Loucy (cell line): ENCODE data around the gene SLX9.

Source experiments
- H2AFZ ChIP-seq: fragments of 200-600 bp; sonication (generic); 2 replicates; pipeline ENCODE4 v1.6.0; 2016; ENCODE audit warnings: antibody characterized with exemption, mild to moderate bottlenecking, low read length, moderate library complexity
- H3F3A ChIP-seq: fragments of 200-600 bp; 2 replicates; pipeline ENCODE4 v1.6.0; 2016; ENCODE audit warnings: antibody characterized with exemption, low read depth, mild to moderate bottlenecking
- H3K27me3 ChIP-seq: fragments of 200-600 bp; sonication (generic); 2 replicates; pipeline ENCODE4 v1.6.1; 2014; ENCODE audit warnings: low read length, mild to moderate bottlenecking; ENCODE audit not compliant: insufficient read depth, poor library complexity, severe bottlenecking
- H3K36me3 ChIP-seq: fragments of 200-600 bp; sonication (generic); 2 replicates; pipeline ENCODE4 v1.6.1; 2016; ENCODE audit warnings: low read length; ENCODE audit not compliant: insufficient read depth
- H3K4me1 ChIP-seq: fragments of 200-600 bp; sonication (generic); 2 replicates; pipeline ENCODE4 v1.5.1; 2014; ENCODE audit warnings: low read length, mild to moderate bottlenecking; ENCODE audit not compliant: insufficient read depth, poor library complexity, severe bottlenecking
- H3K4me2 ChIP-seq: fragments of 200-600 bp; sonication (generic); 2 replicates; pipeline ENCODE4 v1.6.0; 2014; ENCODE audit warnings: antibody characterized with exemption, low read length, low read depth, mild to moderate bottlenecking; ENCODE audit not compliant: poor library complexity, severe bottlenecking
- H3K4me3 ChIP-seq: fragments of 200-600 bp; sonication (generic); 2 replicates; pipeline ENCODE4 v1.5.1; 2014; ENCODE audit warnings: low read length, mild to moderate bottlenecking, mixed read lengths; ENCODE audit not compliant: poor library complexity, severe bottlenecking
- H3K79me2 ChIP-seq: fragments of 200-600 bp; sonication (generic); 2 replicates; pipeline ENCODE4 v1.6.1; 2014; ENCODE audit warnings: low read length; ENCODE audit not compliant: insufficient read depth
- H3K9ac ChIP-seq: fragments of 200-600 bp; sonication (generic); 2 replicates; pipeline ENCODE4 v1.6.0; 2014; ENCODE audit warnings: mild to moderate bottlenecking, low read depth, low read length, moderate library complexity; ENCODE audit not compliant: poor library complexity, severe bottlenecking
- H3K9me2 ChIP-seq: fragments of 200-600 bp; sonication (generic); replicated peaks from 2 replicates; pipeline ENCODE4 v1.6.1; 2016; ENCODE audit warnings: low read depth, low read length, mixed read lengths
- H3K9me3 ChIP-seq: fragments of 200-600 bp; sonication (generic); 2 replicates; pipeline ENCODE4 v1.6.1; 2014; ENCODE audit warnings: mild to moderate bottlenecking, antibody characterized with exemption, low read length, low read depth; ENCODE audit not compliant: insufficient read depth
- H4K20me1 ChIP-seq: fragments of 200-600 bp; sonication (generic); 2 replicates; pipeline ENCODE4 v1.6.0; 2014; ENCODE audit warnings: antibody characterized with exemption, low read length, mild to moderate bottlenecking; ENCODE audit not compliant: insufficient read depth, poor library complexity, severe bottlenecking
- EZH2phosphoT487 ChIP-seq: fragments of 200-600 bp; IDR thresholded peaks from 2 replicates; pipeline ENCODE4 v1.6.1; 2018; ENCODE audit warnings: antibody characterized with exemption, mild to moderate bottlenecking, moderate library complexity, borderline replicate concordance
- TF ChIP-seq, protein P1 (sequence below): fragments of 200-600 bp; sonication (generic); conservative IDR thresholded peaks from 2 replicates; pipeline ENCODE4 v1.5.1; 2014; ENCODE audit warnings: mild to moderate bottlenecking, antibody characterized with exemption, low read length

The SLX9 gene

DNA sequence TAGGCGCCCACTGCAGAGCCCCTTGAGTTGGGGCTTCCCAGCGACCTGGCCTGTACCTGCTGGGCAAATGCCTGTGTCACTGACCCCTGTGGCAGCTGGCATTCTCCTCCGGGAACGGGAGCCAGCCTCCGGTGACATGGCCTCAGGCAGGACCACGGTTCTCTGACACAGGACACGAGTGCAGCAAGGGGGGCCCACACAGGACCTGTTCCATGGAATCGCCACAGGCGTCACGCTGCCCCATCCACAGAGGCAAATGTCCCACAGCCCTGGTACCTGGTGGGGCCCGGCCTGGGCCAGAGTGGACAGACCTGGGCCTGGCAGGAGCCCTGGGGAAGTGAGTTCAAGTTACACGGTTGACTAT is 21.7 kb upstream of the SLX9 start:
- no peak overlapping the region for H2AFZ ChIP-seq
- peak overlapping the region; percentile 100 for H3K4me2 ChIP-seq
- H3F3A ChIP-seq, result peaks cover 11% of the 10 kb centered on the region; the same call in 1 of the 2 replicates
- H4K20me1 ChIP-seq, result peaks cover 10% of the 10 kb centered on the region
- H3K27me3 ChIP-seq, result no peaks in the 10 kb centered on the region
- H3K79me2 ChIP-seq, result peaks cover 58% of the 10 kb centered on the region
- H3K4me1 ChIP-seq, result peaks cover 58% of the 10 kb centered on the region
- H3K36me3 ChIP-seq, result no peaks in the 10 kb centered on the region
- H3K9me2 ChIP-seq, result no peaks in the 10 kb centered on the region
- no peak overlapping the region for H3K9ac ChIP-seq
- TF ChIP-seq EZH2phosphoT487, result no peak
- TF ChIP-seq, protein P1, sequence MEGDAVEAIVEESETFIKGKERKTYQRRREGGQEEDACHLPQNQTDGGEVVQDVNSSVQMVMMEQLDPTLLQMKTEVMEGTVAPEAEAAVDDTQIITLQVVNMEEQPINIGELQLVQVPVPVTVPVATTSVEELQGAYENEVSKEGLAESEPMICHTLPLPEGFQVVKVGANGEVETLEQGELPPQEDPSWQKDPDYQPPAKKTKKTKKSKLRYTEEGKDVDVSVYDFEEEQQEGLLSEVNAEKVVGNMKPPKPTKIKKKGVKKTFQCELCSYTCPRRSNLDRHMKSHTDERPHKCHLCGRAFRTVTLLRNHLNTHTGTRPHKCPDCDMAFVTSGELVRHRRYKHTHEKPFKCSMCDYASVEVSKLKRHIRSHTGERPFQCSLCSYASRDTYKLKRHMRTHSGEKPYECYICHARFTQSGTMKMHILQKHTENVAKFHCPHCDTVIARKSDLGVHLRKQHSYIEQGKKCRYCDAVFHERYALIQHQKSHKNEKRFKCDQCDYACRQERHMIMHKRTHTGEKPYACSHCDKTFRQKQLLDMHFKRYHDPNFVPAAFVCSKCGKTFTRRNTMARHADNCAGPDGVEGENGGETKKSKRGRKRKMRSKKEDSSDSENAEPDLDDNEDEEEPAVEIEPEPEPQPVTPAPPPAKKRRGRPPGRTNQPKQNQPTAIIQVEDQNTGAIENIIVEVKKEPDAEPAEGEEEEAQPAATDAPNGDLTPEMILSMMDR, result no peak
- H3K9me3 ChIP-seq, result no peaks in the 10 kb centered on the region
- H3K4me3 ChIP-seq, result peak overlapping the region; percentile 94

DNA sequence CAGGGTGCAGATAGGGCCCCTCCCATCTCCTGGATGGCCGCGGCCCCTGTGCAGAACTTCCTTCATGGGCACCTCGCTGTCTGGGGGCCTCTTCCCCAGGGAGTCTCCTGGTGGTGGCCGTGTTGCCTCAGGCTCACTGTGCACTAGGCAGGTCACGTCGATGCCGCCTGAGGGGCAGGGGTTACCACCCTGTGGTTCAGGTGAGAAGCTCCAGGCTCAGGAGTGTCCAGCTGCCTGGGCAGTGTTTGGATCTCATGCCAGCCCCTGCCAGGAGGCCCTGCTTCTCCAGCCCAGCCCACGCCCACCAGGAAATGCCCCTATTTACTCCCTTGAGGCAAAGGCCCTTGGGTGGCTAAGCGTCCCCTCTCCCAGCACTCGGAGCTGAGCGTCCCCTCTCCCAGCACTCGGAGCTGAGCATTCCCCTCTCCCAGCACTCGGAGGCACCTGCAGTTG is 21.2 kb upstream of the SLX9 start:
- H3K4me3 ChIP-seq, result peak overlapping the region; percentile 94
- no peaks in the 10 kb centered on the region for H3K9me2 ChIP-seq
- peak overlapping the region; percentile 91 for H3K9ac ChIP-seq
- TF ChIP-seq, protein P1, result no peak
- TF ChIP-seq EZH2phosphoT487, result no peak
- H4K20me1 ChIP-seq, result peaks cover 10% of the 10 kb centered on the region
- no peak overlapping the region for H2AFZ ChIP-seq
- peak overlapping the region; percentile 100 for H3K4me2 ChIP-seq
- H3K79me2 ChIP-seq, result peaks cover 52% of the 10 kb centered on the region
- no peaks in the 10 kb centered on the region for H3K9me3 ChIP-seq
- H3K4me1 ChIP-seq, result peaks cover 53% of the 10 kb centered on the region
- H3F3A ChIP-seq, result peaks cover 11% of the 10 kb centered on the region; the same call in 1 of the 2 replicates
- no peaks in the 10 kb centered on the region for H3K36me3 ChIP-seq
- H3K27me3 ChIP-seq, result no peaks in the 10 kb centered on the region

DNA sequence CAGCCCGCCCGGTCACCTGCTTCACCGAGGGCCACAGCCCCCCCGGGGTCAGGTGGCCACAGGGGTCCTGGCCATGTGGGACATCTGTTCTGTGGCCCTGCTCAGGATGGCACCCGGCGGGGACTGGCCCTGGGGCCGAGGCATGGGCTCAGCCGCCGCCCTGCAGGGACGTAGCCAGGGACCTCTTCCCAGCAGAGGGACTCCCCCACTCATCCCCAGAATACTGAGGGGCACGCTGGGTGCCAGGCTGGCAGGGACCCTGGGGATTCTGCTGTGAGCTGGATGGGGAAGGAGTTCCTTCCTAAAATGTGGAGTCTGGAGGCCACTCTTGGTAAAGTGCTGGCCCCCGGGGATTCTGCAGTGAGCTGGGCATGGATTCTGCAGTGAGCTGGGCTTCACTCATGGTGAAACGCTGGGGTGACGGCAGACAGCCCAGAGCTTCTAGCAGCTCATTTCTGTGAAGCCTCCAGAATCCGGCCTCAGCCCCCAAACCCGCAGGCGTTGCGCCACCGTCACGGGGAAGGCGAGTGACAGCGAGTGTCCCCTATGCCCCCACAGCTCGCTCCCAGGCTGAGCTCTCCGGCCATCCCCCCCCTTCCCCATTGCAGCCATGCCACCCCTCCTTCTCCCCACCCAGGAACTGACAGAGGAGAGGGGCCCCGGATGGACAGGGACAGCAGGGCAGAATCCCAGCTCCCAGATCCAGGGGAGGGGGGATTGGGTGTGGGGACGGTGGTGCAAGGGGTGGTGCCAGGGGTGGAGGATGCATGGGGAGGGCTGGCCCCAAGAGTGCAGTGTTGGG is 20.5 kb upstream of the SLX9 start:
- peak overlapping the region; percentile 94 for H3K4me3 ChIP-seq

More for the DNA sequence above, 20.5 kb upstream of the SLX9 start:
- Histone ChIP-seq H3K4me2 (peak overlapping the region; percentile 100), H3K36me3 (no peaks in the 10 kb centered on the region), H3K9ac (peak overlapping the region; percentile 91), H3K4me1 (peaks cover 47% of the 10 kb centered on the region), H2AFZ (no peak overlapping the region), H3K9me2 (no peaks in the 10 kb centered on the region), H3F3A (peaks cover 11% of the 10 kb centered on the region; the same call in 1 of the 2 replicates), H3K9me3 (no peaks in the 10 kb centered on the region), H3K79me2 (peaks cover 51% of the 10 kb centered on the region), H3K27me3 (no peaks in the 10 kb centered on the region), H4K20me1 (peaks cover 10% of the 10 kb centered on the region)
- no peak for TF ChIP-seq EZH2phosphoT487
- TF ChIP-seq, protein P1, result no peak
